HG02678 (cell line): ENCODE data around the gene DDIT4L.
"Not testable (repeated sequence)": the region's sequence is repeated elsewhere in the genome, so short reads cannot be mapped to it uniquely, and the experiment has no call there.

Source experiments
- ATAC-seq: cut with Tn5 transposase; IDR thresholded peaks from one replicate; pipeline ENCODE4 v1.9.1; 2021; ENCODE audit warnings: mild to moderate bottlenecking, moderate library complexity; ENCODE audit not compliant: unreplicated experiment

DDIT4L gene

DNA sequence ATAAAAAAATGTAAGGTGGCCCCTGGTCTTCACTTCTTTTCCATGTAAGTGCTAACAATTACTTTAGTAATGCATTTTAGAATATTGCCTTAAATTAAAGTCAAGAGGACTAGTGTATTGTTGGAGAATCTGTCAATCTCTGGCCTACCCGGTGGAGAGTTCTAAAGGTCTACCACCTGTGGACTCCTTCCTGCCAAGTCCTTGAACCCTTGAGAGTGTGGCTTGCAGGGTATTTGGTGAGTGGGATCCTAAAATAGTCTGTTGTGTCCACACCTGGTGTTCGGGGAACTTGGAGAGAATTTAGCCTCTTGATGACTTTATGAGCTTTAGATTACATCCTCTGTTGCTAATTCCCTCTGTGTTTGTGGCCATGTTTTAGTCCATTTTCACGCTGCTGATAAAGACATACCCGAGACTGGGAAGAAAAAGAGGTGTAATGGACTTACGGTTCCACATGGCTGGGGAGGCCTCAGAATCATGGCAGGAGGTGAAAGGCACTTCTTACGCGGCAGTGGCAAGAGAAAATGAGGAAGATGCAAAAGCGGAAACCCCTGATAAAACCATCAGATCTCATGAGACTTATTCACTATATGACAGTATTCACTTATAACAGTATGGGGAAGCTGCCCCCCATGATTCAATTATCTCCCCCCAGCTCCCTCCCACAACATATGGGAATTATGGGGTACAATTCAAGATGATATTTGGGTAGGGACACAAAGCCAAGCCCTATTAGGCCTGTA lies 23.8 kb downstream of the DDIT4L start:
- ATAC-seq, result no peak

DNA sequence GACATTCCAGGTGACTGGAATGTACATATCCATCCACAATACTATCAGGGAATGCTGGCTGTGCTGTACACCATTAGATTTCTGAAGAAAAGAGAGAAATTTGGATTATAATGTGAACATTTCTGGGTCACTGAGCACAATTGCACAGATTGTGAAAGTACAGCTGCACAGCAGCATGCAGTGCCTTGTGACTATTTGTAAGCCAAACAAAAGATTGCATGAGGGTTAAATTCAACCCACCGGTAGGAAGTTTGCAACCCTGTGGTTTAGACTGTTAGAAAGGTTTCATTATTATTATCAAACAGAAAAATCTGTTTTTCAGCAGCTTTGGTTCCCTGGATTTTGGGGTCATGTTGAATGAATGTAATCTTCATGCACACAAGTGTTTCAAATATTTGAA lies 24.5 kb downstream of the DDIT4L start:
- no peak for ATAC-seq

DNA sequence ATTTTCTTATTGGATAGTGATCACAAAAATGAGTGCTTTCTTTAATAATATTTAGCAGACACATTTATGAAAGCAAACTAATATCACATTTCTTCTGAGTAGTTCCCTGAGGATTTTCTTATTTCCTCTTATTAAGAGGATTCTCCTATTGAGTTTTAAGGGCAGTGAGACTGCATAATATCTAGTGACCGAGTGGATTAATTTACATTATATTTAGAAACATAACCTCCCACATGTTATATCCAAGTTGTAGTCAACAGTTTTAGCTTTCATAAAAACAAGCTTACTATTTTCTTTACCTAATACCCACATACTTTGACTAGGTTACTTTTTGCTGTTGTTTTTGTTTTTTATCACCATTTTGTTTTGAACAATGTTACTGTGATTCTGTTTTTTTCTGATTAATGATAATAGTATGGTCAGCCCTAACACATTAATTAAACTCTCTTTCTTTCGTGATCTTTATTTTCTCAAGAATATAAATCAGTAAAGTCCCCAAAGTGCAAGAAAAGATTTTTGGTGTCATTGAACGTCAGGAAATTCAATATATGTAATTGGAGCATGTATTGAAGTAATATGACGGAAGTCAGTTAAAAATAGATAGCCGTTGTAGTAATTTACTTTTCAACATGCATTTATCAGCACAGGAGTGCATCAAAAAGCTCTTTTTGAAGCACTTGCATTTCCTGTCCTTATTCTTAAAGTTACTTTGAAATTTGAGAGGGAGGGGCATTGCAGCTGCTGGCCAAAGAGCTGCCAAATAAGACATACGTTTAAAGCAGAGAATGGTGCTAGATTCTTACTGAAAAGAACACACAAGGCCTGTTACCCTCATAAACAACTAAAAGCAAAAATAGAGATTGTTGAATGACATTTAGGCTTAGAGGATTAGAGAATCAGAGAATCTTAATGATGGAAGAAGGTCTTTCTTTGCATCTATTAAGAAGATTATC lies 25.2 kb downstream of the DDIT4L start:
- ATAC-seq, result no peak

GRCh38 chr4:100162027-100162685 lies 28.1 kb downstream of the DDIT4L start:
- peak; percentile 70 for ATAC-seq

DNA sequence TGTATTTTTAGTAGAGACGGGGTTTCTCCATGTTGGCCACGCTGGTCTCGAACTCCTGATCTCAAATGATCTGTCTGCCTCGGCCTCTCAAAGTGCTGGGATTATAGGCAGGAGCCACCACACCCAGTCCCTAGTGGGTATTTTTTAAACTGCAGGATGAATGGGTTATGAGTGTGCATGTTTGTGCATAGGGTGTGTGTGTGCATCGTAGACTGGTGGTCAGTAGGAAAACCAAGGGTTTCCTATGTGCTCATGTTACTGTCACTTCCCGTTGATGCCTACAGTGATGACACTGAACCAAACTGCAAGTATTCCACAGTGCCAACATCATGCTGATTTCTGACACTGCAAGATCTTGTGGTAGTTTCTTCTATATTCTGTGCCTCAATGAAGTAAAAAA lies 41.1 kb downstream of the DDIT4L start:
- no peak for ATAC-seq

DNA sequence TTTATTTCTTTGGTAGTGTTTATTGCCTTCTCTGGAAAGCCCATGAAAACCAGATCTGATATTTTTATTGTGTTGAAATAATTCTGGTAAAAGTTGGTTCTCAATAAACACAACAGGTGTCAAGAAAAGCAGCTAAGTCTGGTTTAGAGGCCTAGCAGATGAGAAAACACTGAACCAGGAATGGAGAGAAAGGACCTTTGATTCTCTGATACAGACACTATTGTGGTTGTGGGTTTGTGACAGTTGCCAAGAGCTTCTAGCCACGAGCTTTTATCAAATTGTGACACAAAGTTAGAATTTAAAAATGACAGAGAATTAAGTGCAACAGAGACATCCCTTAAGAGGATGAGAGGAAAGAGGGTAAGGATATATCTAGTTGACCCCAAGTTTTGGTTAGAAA lies 42.6 kb downstream of the DDIT4L start:
- no peak for ATAC-seq

GRCh38 chr4:100147198-100147597 lies 43.1 kb downstream of the DDIT4L start:
- no peak for ATAC-seq

DNA sequence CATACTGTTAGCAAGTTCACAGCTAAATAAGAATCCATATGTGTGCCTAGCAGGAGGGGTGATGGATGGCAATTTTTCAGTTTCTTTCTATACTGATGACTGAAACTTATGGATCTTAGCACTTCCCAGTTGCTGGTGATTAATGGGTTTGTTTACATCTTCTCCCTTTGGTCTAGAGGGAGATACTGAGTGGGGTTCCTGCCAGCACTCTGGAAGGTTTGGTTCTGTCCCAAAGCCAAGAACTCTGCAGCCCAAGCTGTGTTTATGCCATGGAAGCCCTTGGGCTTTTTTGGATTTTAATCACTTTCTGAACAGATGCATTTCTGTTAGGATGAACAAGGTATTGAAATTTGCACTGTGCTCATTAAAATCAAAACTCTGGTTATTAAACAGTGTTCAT lies 43.5 kb downstream of the DDIT4L start:
- ATAC-seq, result no peak

- ATAC-seq, result not testable (repeated sequence)
These were observed 52.9 kb downstream of the DDIT4L start for GRCh38 chr4:100137320-100137719.
